HS-5 (cell line): ENCODE results near the gene KRTAP2-4.
"Not testable (repeated sequence)": the region's sequence is repeated elsewhere in the genome, so short reads cannot be mapped to it uniquely, and the experiment has no call there.

Experiments used
- DNase-seq: peaks from one replicate; pipeline ENCODE4 v3.0.0-alpha.2; 2012; ENCODE audit warnings: low read depth

The KRTAP2-4 gene

DNA sequence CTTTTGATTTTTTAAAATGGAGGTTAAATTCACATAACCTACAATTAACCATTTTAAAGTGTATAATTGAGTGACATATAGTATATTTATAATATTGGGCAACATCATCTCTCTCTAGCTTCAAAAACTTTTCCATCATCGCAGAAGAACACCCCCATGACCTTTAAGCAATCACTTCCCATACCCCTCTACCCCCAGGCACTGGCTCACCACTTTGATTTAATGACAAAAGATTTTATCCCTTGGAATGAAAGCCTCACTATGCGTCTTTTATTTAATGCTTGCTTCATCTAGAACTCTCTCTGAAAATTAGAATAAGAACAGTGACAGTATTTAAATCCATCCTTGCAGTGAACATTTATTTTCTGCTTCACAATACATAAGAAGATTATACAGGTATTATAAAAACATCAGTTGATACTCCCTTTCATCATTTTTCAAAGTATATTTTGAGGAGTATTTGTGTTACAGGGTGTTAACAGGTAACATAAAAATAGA, 27.8 kb downstream of the KRTAP2-4 start:
- no peak for DNase-seq

DNA sequence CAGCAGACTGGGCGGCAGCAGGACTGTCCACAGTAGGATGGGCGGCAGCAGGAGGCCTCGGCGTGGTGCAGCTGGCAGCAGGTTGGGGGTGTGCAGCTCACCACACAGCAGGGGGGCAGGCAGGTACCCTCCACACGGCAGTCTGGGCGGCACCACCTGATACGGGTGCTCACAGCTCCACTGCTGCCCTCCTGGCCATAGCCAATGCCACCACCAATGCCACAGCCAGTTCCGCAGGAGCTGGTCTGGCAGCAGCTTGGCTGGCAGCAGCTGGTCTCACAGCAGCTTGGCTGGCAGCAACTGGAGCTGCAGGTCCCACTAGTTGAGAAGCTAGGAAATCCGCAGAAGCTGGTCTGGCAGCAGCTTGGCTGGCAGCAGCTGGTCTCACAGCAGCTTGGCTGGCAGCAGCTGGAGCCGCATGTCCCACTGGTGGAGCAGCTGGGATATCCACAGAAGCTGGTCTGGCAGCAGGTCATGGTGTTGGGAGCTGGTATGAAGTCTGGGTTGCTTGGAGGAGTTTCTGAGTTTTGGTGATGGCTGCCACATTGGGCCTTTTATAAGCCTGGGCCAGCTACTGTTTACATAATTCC, 31.2 kb downstream of the KRTAP2-4 start, which contains the start of gene KRTAP1-3:
TSS of gene KRTAP1-3 (minus strand) at position 529 of the 590 bp plus-strand sequence. CDS start at position 476, 53 bp downstream.
- not testable (repeated sequence) for DNase-seq

DNA sequence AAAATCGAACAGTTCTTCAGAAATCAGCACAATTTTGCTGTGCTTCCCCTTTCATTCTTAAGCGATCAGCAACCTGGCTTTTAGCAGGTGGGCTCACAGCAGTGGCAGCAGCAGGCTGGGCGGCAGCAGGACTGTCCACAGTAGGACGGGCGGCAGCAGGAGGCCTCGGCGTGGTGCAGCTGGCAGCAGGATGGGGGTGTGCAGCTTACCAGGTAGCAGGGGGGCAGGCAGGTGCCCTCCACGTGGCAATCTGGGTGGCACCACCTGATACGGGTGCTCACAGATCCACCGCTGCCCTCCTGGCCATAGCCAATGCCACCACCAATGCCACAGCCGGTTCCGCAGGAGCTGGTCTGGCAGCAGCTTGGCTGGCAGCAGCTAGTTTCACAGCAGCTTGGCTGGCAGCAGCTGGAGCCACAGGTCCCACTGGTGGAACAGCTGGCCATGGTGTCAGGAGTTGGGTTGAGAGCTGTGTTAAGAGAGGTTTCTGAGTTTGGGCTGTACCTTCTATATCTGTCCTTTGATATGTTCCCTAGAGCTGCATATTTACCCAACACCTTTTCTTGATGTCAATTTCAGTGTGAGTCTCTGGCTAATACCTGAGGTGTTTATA, 35.9 kb downstream of the KRTAP2-4 start, which contains the start of gene KRTAP1-4:
TSS of gene KRTAP1-4 (minus strand) at position 563 of the 613 bp plus-strand sequence. CDS start at position 446, 117 bp downstream.
- no peak for DNase-seq

DNA sequence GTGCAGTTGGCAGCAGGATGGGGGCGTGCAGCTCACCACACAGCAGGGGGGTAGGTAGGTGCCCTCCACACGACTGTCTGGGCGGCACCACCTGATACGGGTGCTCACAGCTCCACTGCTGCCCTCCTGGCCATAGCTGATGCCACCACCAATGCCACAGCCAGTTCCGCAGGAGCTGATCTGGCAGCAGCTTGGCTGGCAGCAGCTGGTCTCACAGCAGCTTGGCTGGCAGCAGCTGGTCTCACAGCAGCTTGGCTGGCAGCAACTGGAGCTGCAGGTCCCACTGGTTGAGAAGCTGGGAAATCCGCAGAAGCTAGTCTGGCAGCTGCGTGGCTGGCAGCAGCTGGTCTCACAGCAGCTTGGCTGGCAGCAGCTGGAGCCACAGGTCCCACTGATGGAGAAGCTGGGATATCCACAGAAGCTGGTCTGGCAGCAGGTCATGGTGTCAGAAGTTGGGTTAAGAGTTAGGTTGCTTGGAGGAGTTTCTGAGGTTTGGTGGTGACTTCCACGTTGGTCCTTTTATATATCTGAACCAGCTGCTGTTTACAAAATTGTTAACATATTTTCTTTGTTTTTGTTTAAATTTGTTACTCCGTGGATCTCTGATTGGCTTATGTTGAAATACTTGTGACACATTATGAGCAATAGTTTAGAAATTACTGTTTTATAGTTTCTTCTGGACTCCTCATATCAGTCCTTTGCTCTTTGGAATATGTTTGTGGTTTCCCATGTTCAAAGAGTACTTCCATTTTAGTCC, 38.8 kb downstream of the KRTAP2-4 start, which contains the start of gene KRTAP1-5:
TSS of gene KRTAP1-5 (minus strand) at position 494 of the 757 bp plus-strand sequence. CDS start at position 441, 53 bp downstream.
- peak; percentile 68 for DNase-seq

DNA sequence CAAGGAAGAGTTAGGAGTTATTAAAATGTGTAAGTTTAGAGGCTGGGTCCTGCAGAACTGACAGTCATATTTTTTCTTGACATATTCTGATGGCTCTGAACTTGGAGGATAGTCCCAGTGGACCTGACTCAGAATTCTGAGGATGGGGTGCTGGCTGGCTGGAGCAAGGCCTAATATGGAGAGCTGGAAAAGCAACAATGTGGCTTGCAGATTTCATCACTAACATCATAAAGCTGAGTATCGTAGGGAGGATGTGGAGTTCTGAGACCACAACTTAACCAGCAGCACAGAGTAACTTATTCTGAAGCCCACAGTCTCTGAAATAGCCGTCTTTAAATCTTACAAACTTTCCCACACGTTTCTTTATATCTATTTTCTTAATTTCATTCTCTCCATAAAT, 41.0 kb downstream of the KRTAP2-4 start:
- no peak for DNase-seq

DNA sequence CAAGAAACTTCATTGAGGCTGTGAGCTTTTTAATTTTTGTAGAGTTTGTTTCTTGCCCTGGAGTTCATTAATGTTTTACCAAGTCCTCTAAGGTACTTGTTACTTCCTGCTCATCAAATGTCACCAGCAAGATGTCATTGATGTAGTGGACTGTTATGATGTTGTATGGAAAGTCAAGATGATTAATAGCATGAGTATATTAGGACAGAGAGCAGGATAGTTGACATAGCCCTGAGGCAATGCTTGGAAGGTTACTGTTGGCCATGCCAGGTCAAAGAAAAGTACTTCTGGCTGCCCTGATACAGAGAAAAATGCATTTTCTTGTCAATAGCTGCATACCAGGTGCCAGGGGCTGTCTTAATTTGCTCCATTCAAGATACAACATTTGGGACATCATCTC, 45.3 kb downstream of the KRTAP2-4 start:
- DNase-seq = no peak

DNA sequence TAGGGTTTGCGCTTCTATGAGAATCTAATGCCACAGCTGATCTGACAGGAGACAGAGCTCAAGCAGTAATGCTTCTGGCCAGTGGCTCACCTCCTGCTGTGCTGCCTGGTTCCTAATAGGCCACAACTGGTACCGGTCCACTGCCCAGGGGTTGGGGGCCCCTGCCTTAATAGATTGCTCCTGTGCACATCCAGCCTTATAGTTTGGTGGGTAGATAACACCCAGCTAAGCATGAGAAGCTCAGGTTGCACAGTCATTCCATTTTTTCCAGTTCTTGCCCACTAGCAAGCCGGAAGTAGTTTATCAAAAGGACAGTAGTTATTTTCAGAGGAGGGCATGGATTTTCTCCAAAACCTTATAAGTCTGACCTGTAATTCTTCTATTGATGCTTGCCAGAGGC, 46.3 kb downstream of the KRTAP2-4 start:
- no peak for DNase-seq

DNA sequence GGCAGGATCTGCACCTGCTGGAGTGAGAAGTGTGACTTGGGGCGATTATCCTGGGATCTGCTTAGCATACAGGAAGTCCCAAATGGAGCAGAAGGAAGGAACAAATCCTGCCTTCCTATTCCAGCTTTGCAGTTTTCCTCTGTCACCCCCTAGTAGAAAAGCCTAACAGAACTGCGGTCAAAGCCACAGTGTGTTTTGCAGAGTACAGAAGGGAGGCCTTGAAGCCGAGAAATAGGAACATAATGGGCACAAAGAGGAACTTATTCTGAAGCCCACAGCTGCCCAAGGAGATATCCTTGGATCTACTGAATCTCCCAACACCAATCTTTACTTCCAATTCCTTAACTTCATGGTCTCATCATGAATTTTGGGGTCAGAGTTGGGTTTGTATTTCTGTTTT, 47.1 kb downstream of the KRTAP2-4 start:
- no peak for DNase-seq

DNA sequence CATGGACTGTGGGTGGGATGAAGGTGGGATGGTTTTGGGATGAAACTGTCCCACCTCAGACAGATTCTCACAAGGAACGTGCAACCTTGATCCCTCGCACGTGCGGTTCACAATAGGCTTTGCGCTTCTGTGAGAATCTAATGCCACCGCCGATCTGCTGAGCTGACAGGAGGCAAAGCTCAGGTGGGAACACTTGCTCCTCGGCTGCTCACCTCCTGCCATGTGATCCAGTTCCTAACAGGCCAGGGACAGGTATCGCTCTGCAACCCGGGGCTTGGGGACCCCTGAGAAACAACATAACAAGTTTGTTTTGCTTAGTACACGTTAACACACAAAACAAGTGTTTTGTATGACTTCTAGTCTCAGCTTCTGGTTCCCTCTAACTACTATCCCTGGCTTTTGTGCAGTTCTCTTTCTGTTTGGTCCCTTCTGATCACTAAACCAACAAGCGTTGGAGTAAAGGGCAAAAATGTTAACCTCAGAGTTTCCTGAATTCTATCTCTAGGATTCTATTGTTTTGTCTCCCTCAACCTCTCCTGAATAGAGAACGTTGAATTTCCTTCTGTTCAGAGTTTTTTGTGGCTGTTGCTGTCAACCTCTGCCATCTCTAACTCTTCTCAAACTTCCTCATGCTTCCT, 49.0 kb downstream of the KRTAP2-4 start:
- DNase-seq = no peak

DNA sequence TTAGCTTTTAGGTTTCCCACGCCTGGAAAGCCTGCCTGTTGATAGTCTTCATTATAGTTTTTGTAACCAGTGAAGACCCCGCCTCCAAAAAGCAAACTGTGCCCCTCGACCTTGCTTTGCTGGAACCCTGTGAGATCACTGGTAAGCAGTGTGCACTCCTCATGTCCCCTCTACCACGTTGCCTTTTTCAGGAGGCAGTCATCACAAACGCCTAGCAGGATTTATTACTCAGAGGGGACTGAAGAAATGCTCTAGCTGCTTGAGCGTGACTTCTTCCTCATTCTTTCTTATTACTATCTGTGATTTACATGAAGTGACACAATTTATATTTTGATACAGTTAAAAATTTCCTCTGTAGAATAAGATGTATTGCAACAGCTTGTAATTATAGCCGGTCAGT, 50.2 kb downstream of the KRTAP2-4 start:
- DNase-seq = no peak
